HEK293 (cell line): ENCODE data around the gene URGCP.

ENCODE experiments used
- ATF2 ChIP-seq: fragments of 450-650 bp; formaldehyde crosslinking; IDR thresholded peaks from 2 replicates; pipeline ENCODE4 v1.5.1; 2016; ENCODE audit warnings: missing biosample characterization, missing genetic modification characterization, low read depth
- CTCF ChIP-seq: fragments of 450-650 bp; formaldehyde crosslinking; IDR thresholded peaks from 2 replicates; pipeline ENCODE4 v1.5.1; 2016; ENCODE audit warnings: missing biosample characterization, missing genetic modification characterization
- KLF10 ChIP-seq: fragments of 450-650 bp; IDR thresholded peaks from 2 replicates; pipeline ENCODE4 v1.5.1; 2018; ENCODE audit warnings: missing biosample characterization, mild to moderate bottlenecking, missing genetic modification characterization
- PRDM1 ChIP-seq: fragments of 450-650 bp; formaldehyde crosslinking; IDR thresholded peaks from 2 replicates; pipeline ENCODE4; 2016; ENCODE audit warnings: missing biosample characterization, missing genetic modification characterization
- REST ChIP-seq: fragments of 450-650 bp; formaldehyde crosslinking; IDR thresholded peaks from 2 replicates; pipeline ENCODE4 v1.5.1; 2016; ENCODE audit warnings: missing biosample characterization, missing genetic modification characterization
- WT1 ChIP-seq: fragments of 450-650 bp; formaldehyde crosslinking; IDR thresholded peaks from 2 replicates; pipeline ENCODE4 v1.5.1; 2016; ENCODE audit warnings: missing biosample characterization, missing genetic modification characterization
- ZNF10 ChIP-seq: fragments of 450-650 bp; formaldehyde crosslinking; IDR thresholded peaks from 2 replicates; pipeline ENCODE4 v1.5.1; 2017; ENCODE audit warnings: missing biosample characterization, missing genetic modification characterization
- ZNF2 ChIP-seq: fragments of 450-650 bp; formaldehyde crosslinking; IDR thresholded peaks from 2 replicates; pipeline ENCODE4 v1.5.1; 2016; ENCODE audit warnings: missing biosample characterization, missing genetic modification characterization
- ZNF449 ChIP-seq: fragments of 450-650 bp; formaldehyde crosslinking; IDR thresholded peaks from 2 replicates; pipeline ENCODE4 v1.5.1; 2017; ENCODE audit warnings: missing biosample characterization, mild to moderate bottlenecking, missing genetic modification characterization, moderate library complexity
- ZNF473 ChIP-seq: fragments of 450-650 bp; formaldehyde crosslinking; IDR thresholded peaks from 2 replicates; pipeline ENCODE4 v1.5.1; 2017; ENCODE audit warnings: missing biosample characterization, missing genetic modification characterization
- ZNF510 ChIP-seq: fragments of 450-650 bp; formaldehyde crosslinking; IDR thresholded peaks from 2 replicates; pipeline ENCODE4 v1.5.1; 2018; ENCODE audit warnings: mild to moderate bottlenecking, missing genetic modification characterization, missing biosample characterization; ENCODE audit not compliant: insufficient replicate concordance
- ZNF707 ChIP-seq: fragments of 450-650 bp; formaldehyde crosslinking; IDR thresholded peaks from 2 replicates; pipeline ENCODE4 v1.5.1; 2016; ENCODE audit warnings: missing biosample characterization, missing genetic modification characterization
- ZNF747 ChIP-seq: fragments of 450-650 bp; formaldehyde crosslinking; IDR thresholded peaks from 2 replicates; pipeline ENCODE4 v1.5.1; 2016; ENCODE audit warnings: missing biosample characterization, missing genetic modification characterization

- TF ChIP-seq KLF10 (tag by site-specific recombination) = no peak
- no peak for TF ChIP-seq WT1 (tag by site-specific recombination)
- TF ChIP-seq CTCF (tag by site-specific recombination) = peak; percentile 74
- no peak for TF ChIP-seq REST
- TF ChIP-seq ATF2 (tag by site-specific recombination) = no peak
- no peak for TF ChIP-seq ZNF707
- no peak for TF ChIP-seq ZNF449 (tag by site-specific recombination)
- no peak for TF ChIP-seq ZNF473 (tag by site-specific recombination)
- TF ChIP-seq PRDM1 (tag by site-specific recombination) = no peak
- no peak for TF ChIP-seq ZNF747 (tag by site-specific recombination)
- no peak for TF ChIP-seq ZNF510 (tag by site-specific recombination)
- no peak for TF ChIP-seq ZNF2 (tag by site-specific recombination)
- no peak for TF ChIP-seq ZNF10 (tag by site-specific recombination)
Observed at GRCh38 chr7:43954524-43955228, 48.3 kb upstream of the URGCP start.
